Measurements from ENCODE around the gene TDP2.

DNA sequence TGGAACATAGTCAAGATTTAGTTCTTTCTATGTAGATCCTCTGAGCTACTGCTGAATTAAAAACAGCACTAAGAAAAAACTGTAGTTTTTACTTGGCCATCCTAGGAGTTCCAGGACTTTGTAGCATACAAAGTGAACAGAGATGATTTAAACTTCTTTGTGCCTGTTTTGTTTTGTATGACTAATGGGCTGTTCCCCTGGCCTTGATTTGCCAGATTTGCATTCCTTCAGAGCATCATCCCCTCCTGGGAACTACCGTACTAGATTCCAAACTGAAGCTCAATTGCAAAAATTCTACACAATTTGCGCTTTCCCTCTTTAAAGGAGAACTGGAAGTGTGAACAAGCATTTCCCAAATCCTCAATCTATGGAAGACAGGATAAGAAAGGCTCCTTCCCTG is 23.3 kb upstream of the TDP2 start:
- TF ChIP-seq, protein P1, sequence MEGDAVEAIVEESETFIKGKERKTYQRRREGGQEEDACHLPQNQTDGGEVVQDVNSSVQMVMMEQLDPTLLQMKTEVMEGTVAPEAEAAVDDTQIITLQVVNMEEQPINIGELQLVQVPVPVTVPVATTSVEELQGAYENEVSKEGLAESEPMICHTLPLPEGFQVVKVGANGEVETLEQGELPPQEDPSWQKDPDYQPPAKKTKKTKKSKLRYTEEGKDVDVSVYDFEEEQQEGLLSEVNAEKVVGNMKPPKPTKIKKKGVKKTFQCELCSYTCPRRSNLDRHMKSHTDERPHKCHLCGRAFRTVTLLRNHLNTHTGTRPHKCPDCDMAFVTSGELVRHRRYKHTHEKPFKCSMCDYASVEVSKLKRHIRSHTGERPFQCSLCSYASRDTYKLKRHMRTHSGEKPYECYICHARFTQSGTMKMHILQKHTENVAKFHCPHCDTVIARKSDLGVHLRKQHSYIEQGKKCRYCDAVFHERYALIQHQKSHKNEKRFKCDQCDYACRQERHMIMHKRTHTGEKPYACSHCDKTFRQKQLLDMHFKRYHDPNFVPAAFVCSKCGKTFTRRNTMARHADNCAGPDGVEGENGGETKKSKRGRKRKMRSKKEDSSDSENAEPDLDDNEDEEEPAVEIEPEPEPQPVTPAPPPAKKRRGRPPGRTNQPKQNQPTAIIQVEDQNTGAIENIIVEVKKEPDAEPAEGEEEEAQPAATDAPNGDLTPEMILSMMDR (IDR thresholded peaks at IDR 0.05; ENCODE audit: insufficient read depth, low read depth, low read length) = no peak
- no peak for TF ChIP-seq EZH2 (IDR thresholded peaks at IDR 0.05; ENCODE audit: insufficient read depth, low read length)

Data from astrocyte (in vitro differentiated cells and primary cell).